SJSA1 (cell line): ENCODE results near the gene HAND1. TPM values are rescaled to one million over a fixed set of nuclear protein-coding genes. Genes with fewer than 3 reads are reported as not detected.

ENCODE experiments used
- DNase-seq, 2 experiments: peaks; one replicate each; pipeline ENCODE4 v3.0.0-alpha.2; 2015 to 2020; ENCODE audit warnings: low spot score in 2 of 2, low read depth in 1 of 2
- H3K27ac ChIP-seq: fragments of 250-450 bp; sonication (Bioruptor Pico); 2 replicates; pipeline ENCODE4 v1.5.1; 2020; ENCODE audit warnings: mild to moderate bottlenecking, moderate library complexity
- H3K27me3 ChIP-seq: fragments of 250-450 bp; sonication (Bioruptor Pico); replicated peaks from 2 replicates; pipeline ENCODE4 v1.5.1; 2020; ENCODE audit warnings: mild to moderate bottlenecking, moderate library complexity
- H3K36me3 ChIP-seq: fragments of 250-450 bp; sonication (Bioruptor Pico); 2 replicates; pipeline ENCODE4 v1.5.1; 2020; ENCODE audit warnings: mild to moderate bottlenecking
- H3K4me1 ChIP-seq: fragments of 250-450 bp; sonication (Bioruptor Pico); replicated peaks from 2 replicates; pipeline ENCODE4 v1.6.1; 2021; ENCODE audit warnings: mild to moderate bottlenecking
- H3K4me3 ChIP-seq: fragments of 250-450 bp; sonication (Bioruptor Pico); 2 replicates; pipeline ENCODE4 v1.5.1; 2020; ENCODE audit warnings: mild to moderate bottlenecking
- H3K9me3 ChIP-seq: fragments of 250-450 bp; sonication (Bioruptor Pico); replicated peaks from 2 replicates; pipeline ENCODE4 v1.5.1; 2020; ENCODE audit warnings: mild to moderate bottlenecking
- total RNA-seq: library from RNA; depleted of rRNA; stranded (reverse); fragments of >200 nt; shearing (Covaris generic); gene quantifications from 2 replicates; pipeline ENCODE4 v1.2.3, GENCODE V29; 2014; rRNA removed

The HAND1 gene
- total RNA-seq: not detected in 2 replicates

DNA sequence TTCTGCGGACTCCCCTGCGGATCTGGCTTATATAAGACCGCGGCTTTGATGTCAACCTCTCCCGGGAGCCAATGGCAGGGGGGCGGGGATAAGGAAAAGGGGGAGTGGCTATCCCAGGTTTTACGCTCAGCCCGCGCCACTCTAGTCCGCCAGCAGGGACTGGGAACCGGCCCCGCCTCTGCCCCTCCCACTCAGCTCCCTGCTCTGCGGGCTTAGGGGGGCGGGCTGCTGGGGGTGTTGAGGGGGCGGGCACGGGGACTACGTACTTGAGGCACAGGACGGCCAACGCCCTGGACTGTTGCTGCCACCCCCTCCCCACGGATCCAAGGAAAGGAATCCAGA lies at the start of gene HAND1:
Gene HAND1 (minus strand): TSS at position 4 of the 342 bp plus-strand sequence. CDS start 219 bp downstream, outside the sequence.
- DNase-seq: peak in 1 of 2 experiments; percentile 73

DNA sequence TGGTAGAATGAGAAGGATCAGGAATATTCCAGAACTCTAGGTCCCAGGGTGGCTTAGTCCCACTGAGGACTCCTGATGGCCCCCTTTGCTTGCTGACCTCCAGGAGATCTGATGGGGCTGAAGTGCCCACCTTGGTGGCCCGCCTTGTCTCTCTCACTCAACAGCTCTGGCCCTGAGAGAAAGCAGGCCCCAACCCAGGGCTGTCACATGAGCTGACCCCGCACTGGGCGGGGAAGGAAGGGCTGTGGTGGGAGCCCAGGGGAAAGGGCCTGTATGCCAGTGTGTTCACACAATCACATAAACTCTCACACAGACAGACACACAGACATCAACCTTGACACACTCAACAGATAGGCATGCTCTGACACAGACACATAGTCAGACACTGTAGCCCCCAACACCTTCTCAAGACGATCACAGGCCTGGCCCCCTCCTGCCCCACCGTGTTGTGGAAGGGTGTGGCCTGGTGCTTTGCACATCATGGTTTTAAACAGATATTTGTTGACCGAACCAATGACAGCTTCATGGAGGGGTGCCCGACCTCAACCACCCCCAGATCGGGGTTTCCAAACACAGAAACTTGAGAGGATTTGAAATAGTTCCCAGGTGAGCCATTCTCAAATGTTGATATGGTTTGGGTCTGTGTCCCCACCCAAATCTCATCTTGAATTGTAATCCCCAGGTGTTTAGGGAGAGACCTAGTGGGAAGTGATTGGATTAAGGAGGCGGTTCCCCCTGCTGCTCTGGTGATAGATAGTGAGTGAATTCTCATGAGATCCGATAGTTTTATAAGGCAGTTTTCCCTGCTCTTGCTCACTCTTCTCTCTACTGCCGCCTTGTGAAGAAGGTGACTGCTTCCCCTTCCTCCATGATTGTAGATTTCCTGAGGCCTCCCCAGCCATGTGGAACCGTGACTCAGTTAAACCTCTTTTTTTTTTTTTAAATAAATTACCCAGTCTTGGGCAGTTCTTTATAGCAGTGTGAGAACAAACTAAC lies 48.5 kb upstream of the HAND1 start:
- H3K36me3 ChIP-seq: no peaks in the 10 kb centered on the region
- no peak for DNase-seq
- H3K27ac ChIP-seq: no peak overlapping the region
- H3K27me3 ChIP-seq: peaks cover 4% of the 10 kb centered on the region; the same call in 1 of the 2 replicates
- no peak overlapping the region for H3K4me3 ChIP-seq
- peaks cover 33% of the 10 kb centered on the region for H3K4me1 ChIP-seq
- no peaks in the 10 kb centered on the region for H3K9me3 ChIP-seq

More for the DNA sequence above, at the start of gene HAND1:
- Histone ChIP-seq H3K27ac (no peak within 1 kb of the TSS), H3K36me3 (no peaks in the 10 kb centered on the region), H3K4me3 (peak within 1 kb of the TSS; percentile 2; the same call in 1 of the 2 replicates), H3K27me3 (peaks cover 100% of the 10 kb centered on the region), H3K9me3 (no peaks in the 10 kb centered on the region; the same call in 1 of the 2 replicates), H3K4me1 (peaks cover 21% of the 10 kb centered on the region)

DNA sequence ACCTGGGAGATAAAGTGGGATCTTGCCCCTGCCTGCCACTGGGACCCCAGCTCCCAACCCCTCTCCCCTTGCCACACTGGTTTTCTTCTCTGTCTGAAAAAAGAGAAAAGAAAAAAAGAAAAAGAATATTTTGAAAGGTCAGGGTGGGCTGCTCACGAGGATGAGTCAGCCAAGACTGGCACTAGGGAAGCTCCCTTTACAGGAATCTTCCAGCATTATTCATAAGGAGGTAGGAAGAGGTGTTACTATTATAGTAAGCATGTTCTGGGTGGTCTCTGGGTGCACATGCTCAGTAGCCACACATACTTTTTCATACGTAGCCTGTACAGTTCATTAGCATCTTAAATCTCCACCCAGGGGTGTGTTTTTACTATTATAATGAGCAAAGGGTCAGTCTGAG lies 46.8 kb upstream of the HAND1 start:
- Histone ChIP-seq H3K4me1 (peaks cover 49% of the 10 kb centered on the region), H3K36me3 (no peaks in the 10 kb centered on the region), H3K9me3 (no peaks in the 10 kb centered on the region), H3K4me3 (no peak overlapping the region), H3K27ac (0 out of 2 replicates have a peak overlapping the region, but pooled peaks have one; percentile 28), H3K27me3 (peaks cover 4% of the 10 kb centered on the region; the same call in 1 of the 2 replicates)
- peak; percentile 76 to 83 for DNase-seq

DNA sequence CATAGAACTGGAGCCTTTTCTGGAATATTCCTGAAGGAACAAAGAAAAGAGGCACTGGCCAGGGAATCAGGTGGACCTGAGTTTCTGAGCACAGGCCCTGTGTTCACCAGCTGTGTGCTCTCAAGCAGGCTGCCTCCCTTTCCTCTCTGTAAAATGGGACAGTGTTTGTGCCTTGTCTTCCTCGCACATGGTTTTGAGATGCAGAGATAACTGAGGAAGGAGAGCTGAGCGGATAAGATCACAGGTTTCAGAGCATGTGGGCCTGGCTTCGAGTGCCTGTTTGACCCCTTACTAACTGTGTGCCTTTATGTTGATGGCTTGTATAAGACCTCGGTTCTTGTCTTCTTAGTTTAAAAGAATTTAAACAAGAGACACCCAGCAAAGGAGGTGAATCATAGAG lies 46.2 kb upstream of the HAND1 start:
- Histone ChIP-seq H3K36me3 (no peaks in the 10 kb centered on the region), H3K27ac (peak overlapping the region; percentile 28), H3K27me3 (peaks cover 2% of the 10 kb centered on the region; the same call in 1 of the 2 replicates), H3K4me1 (peaks cover 56% of the 10 kb centered on the region), H3K9me3 (no peaks in the 10 kb centered on the region), H3K4me3 (no peak overlapping the region)
- no peak for DNase-seq

DNA sequence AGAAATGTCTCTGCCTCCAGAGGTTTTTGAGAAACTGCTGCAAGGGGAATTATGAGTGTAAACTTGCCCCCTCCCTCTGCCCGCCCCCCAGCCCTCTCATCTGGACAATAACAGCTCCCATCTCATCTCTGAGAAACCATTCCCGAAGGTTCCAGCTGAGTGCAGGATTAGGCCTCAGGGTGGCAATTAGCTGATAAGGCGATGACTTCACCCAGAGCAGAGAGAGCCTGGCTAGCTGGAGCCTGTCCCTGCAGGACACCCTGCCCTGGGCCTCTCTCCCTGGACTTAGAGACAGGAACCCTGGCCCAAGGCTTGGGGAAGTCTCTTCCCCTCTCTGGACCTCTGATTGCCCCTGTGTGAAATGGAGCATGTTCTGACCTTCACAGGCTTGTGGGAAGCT lies 45.7 kb upstream of the HAND1 start:
- Histone ChIP-seq H3K27ac (no peak overlapping the region), H3K4me1 (peaks cover 60% of the 10 kb centered on the region), H3K27me3 (no peaks in the 10 kb centered on the region), H3K36me3 (no peaks in the 10 kb centered on the region), H3K9me3 (no peaks in the 10 kb centered on the region), H3K4me3 (no peak overlapping the region)
- DNase-seq: peak in 1 of 2 experiments; percentile 55

DNA sequence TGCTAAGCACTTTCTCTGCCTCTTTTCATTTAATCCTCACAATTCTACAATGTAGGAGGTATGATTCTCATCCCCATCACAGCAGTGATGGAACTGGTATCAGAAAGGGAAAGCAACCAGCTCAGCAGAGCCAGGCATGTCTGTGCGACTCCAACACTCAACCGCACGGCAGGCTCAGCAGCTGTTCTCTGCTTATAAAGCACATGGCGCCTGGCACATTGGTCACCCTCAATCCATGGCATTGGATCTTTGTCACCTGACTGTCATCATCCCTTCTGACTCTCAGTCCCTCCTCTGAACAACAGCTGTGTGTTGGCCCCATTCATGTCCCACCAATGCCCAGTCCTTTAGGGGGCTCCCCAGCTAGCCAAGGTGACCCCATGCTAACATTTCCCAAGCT lies 45.1 kb upstream of the HAND1 start:
- no peak overlapping the region for H3K27ac ChIP-seq

DNA sequence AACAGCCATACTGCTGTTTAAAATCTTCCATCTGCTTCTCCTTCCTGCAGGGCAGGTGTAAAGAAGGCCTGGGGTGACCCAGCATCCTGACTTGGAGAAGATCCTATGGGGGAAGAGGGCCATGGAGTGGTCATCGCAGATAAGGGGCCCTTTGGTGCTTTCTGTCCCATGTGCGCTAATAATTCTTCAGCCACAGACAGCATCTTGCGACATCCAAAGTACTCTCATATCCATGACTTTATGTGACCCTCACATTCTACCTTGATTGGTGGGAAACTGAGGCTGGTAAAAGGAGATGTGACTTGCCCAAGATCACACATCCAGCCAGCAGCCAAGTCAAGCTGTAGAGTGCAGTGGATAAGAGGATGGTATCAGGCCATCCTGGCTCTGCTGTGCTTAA lies 44.3 kb upstream of the HAND1 start:
- H3K9me3 ChIP-seq: no peaks in the 10 kb centered on the region
- H3K27me3 ChIP-seq: no peaks in the 10 kb centered on the region
- H3K36me3 ChIP-seq: no peaks in the 10 kb centered on the region
- DNase-seq: no peak
- no peak overlapping the region for H3K27ac ChIP-seq
- peaks cover 60% of the 10 kb centered on the region for H3K4me1 ChIP-seq
- H3K4me3 ChIP-seq: no peak overlapping the region

More for the DNA sequence above, 45.1 kb upstream of the HAND1 start:
- H3K36me3 ChIP-seq: no peaks in the 10 kb centered on the region
- H3K9me3 ChIP-seq: no peaks in the 10 kb centered on the region
- DNase-seq: no peak
- H3K4me3 ChIP-seq: no peak overlapping the region
- peaks cover 60% of the 10 kb centered on the region for H3K4me1 ChIP-seq
- no peaks in the 10 kb centered on the region for H3K27me3 ChIP-seq

DNA sequence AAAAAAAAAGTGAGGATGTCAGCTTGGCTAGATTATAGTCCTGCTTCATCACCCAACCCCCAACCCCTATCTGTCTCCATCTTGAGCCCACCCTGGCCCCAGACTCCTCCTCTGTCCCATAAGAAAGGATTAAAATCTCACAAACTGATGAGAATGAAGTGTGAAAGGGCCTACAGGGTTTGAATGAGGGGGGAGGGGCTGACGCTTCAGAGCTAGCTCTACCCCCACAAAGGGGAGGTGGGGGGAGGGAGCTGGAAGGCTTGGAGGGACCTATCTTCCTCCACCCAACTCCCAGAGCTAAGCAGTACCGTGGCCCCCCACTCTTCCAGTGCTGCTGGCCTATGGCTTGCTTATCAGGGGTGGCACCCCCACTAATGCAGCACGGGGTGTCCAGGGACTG lies 43.7 kb upstream of the HAND1 start:
- no peaks in the 10 kb centered on the region for H3K27me3 ChIP-seq
- H3K36me3 ChIP-seq: no peaks in the 10 kb centered on the region
- no peak overlapping the region for H3K27ac ChIP-seq
- H3K9me3 ChIP-seq: no peaks in the 10 kb centered on the region
- DNase-seq: no peak
- peaks cover 60% of the 10 kb centered on the region for H3K4me1 ChIP-seq
- no peak overlapping the region for H3K4me3 ChIP-seq

DNA sequence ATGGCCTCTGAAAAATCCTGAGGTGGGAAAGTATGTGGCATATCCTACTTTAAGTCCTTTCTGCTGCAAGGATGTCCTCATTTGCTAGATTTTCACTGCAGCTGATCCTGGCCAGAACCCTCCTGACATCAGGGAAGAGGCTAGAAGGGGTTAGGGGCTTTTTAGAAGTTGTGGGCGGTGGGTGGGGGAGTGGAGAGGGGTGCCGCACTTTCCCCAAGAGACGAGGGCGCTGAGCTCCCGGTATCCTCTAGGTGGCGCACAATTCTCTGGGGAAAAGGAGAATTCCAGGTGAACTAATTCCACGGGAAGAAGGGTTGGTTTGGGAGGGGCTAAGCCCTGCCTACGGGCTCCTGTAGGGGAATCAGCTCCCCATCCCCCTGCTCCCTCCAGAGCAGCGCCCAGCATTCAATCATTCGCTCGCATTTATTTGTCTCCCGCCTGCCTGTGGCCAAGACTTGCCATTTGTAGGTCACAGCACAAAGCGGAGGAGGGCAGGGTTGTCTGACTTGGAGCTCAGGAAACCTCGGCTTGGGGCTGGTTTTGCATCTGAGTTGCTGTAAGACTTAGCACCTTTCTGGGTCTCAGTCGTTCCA lies 42.9 kb upstream of the HAND1 start:
- DNase-seq: peak in 1 of 2 experiments; percentile 52
- Histone ChIP-seq H3K9me3 (no peaks in the 10 kb centered on the region), H3K4me3 (no peak overlapping the region), H3K4me1 (peaks cover 55% of the 10 kb centered on the region), H3K27me3 (no peaks in the 10 kb centered on the region), H3K27ac (no peak overlapping the region), H3K36me3 (no peaks in the 10 kb centered on the region)

DNA sequence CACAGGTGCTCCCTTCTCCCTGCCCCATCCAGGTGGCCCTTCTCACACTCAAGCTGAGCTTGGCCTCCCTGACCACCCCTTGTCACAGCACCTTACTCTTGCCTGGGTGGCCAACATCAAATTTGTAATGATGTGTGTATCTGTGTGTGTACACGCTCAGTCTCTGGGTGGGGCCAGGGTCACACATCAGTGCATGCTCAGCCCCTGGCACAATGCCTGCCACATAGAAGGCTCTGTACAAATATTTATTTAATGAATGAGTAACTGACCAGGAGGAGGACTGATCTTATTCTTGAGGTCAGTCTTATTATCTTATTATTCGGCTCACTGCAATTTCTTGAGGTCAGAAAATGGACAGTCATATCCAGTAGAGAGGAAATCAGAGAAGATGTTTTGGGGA lies 41.3 kb upstream of the HAND1 start:
- H3K4me3 ChIP-seq: no peak overlapping the region
- peaks cover 6% of the 10 kb centered on the region for H3K27me3 ChIP-seq
- H3K27ac ChIP-seq: no peak overlapping the region
- H3K9me3 ChIP-seq: no peaks in the 10 kb centered on the region
- DNase-seq: peak; percentile 90 to 92
- no peaks in the 10 kb centered on the region for H3K36me3 ChIP-seq
- peaks cover 44% of the 10 kb centered on the region for H3K4me1 ChIP-seq

DNA sequence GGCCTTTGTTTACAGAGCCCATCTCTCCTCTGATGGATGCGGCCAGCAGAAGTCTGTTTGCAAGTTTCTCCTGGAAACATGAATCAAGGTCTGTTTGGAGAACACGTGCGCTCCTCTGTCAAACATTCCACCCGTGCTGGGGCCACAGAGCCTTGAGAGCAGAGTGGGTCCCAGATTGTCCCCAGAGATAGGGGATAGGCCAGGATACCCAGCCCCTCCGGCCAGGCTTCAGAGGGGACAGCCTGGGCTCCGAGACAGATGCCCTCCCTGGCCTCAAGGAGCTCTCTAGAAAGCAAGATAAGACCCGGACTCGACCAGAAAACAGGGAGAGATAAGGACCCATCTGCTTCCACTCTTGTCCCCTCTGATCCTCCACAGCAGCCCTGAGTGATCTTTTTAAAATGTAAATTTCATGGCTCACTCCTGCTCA lies 40.4 kb upstream of the HAND1 start:
- H3K27me3 ChIP-seq: peaks cover 15% of the 10 kb centered on the region

DNA sequence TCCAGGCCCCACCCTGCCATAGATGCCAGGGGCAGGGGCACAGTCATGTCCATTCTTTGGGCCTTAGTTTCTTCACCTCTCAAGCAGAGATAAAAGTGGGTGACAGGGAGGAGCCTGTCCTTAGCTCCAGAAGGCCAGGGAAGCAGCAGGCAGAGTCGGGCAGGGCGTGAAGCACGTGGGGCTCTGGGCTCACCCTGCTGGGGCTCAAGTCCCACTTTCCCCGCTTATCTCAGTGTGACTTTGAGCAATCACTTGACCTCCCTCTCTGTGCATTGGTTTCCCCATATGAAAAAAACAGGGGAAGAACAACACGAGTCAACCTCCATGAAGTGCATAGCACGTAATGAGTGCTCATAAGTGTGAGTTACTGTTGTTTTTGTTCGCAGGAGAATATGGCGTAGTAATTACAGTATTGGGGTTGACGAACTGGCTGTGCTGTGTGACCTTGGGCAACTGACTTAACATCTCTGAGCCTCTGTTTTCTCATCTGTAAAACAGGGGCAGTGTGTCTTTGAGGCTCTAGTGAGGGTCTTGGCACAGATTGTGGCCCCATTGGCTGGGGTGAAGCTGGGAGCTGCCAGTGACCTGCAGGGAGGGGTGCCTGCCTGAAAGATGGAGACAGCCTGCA lies 39.9 kb upstream of the HAND1 start:
- H3K4me3 ChIP-seq: no peak overlapping the region
- H3K9me3 ChIP-seq: no peaks in the 10 kb centered on the region
- peaks cover 29% of the 10 kb centered on the region for H3K4me1 ChIP-seq
- no peak for DNase-seq
- H3K27me3 ChIP-seq: peaks cover 20% of the 10 kb centered on the region
- H3K36me3 ChIP-seq: no peaks in the 10 kb centered on the region
- no peak overlapping the region for H3K27ac ChIP-seq

More for the DNA sequence above, 40.4 kb upstream of the HAND1 start:
- no peaks in the 10 kb centered on the region for H3K9me3 ChIP-seq
- H3K4me1 ChIP-seq: peaks cover 34% of the 10 kb centered on the region
- no peak for DNase-seq
- H3K27ac ChIP-seq: no peak overlapping the region
- no peak overlapping the region for H3K4me3 ChIP-seq
- H3K36me3 ChIP-seq: no peaks in the 10 kb centered on the region

DNA sequence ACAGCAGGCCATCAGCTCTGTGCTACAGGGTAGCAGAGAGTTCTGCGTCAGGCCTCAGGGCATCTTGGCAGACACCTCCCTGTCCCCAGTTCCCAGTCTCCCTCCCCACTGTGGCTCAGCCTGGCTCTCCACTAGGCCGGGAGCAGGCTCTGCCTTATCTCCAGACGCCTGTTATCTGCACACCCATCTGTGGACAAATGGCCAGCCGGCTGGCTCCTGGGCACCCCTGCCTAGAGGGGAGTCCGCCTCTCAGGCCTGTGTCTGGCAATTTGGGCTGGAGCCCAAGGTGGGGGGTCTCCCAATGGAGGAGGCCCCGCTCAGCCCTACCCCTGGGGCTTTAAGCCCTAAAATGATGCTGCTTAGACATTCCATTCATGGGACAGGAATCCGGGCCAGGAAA lies 39.2 kb upstream of the HAND1 start:
- Histone ChIP-seq H3K4me3 (no peak overlapping the region), H3K9me3 (no peaks in the 10 kb centered on the region), H3K27ac (no peak overlapping the region), H3K4me1 (peaks cover 27% of the 10 kb centered on the region), H3K27me3 (peaks cover 24% of the 10 kb centered on the region), H3K36me3 (no peaks in the 10 kb centered on the region)
- no peak for DNase-seq
